Activated CD4-positive, CD25-positive, alpha-beta regulatory T cell treated with anti-CD3 and anti-CD28 coated beads, Interleukin-2, amount 50 U/mL, for 72 hours (primary cell): ENCODE measurements around the gene PAX7.

Experiments used
- DNase-seq: peaks from one replicate; pipeline ENCODE4 v3.0.0; 2021

The PAX7 gene

GRCh38 chr1:18711536-18712251, 81.0 kb downstream of the PAX7 start:
- DNase-seq, result no peak

- DNase-seq, result no peak
Observed at GRCh38 chr1:18712252-18712600, 81.6 kb downstream of the PAX7 start.

GRCh38 chr1:18714404-18715175, 83.9 kb downstream of the PAX7 start:
- no peak for DNase-seq

GRCh38 chr1:18716112-18716784, 85.6 kb downstream of the PAX7 start:
- no peak for DNase-seq

GRCh38 chr1:18716785-18717678, 86.4 kb downstream of the PAX7 start:
- DNase-seq, result no peak

- DNase-seq, result no peak
Observed at GRCh38 chr1:18719786-18720451, 89.3 kb downstream of the PAX7 start.

- DNase-seq, result no peak
Observed at GRCh38 chr1:18721041-18721440, 90.4 kb downstream of the PAX7 start.

GRCh38 chr1:18721776-18722175, 91.1 kb downstream of the PAX7 start:
- no peak for DNase-seq

GRCh38 chr1:18722270-18722669, 91.6 kb downstream of the PAX7 start:
- DNase-seq, result no peak

- DNase-seq, result no peak
Observed at GRCh38 chr1:18723206-18723605, 92.6 kb downstream of the PAX7 start.

- no peak for DNase-seq
Observed at GRCh38 chr1:18723701-18724411, 93.2 kb downstream of the PAX7 start.

- no peak for DNase-seq
Observed at GRCh38 chr1:18724801-18725200, 94.2 kb downstream of the PAX7 start.

GRCh38 chr1:18725231-18725895, 94.7 kb downstream of the PAX7 start:
- no peak for DNase-seq

- no peak for DNase-seq
Observed at GRCh38 chr1:18726368-18726767, 95.7 kb downstream of the PAX7 start.

- DNase-seq, result no peak
Observed at GRCh38 chr1:18727956-18728355, 97.3 kb downstream of the PAX7 start.

GRCh38 chr1:18730321-18730720, 99.7 kb downstream of the PAX7 start:
- DNase-seq, result no peak

- DNase-seq, result no peak
Observed at GRCh38 chr1:18731148-18731547, 100.5 kb downstream of the PAX7 start.

- no peak for DNase-seq
Observed at GRCh38 chr1:18731591-18732235, 101.1 kb downstream of the PAX7 start.

GRCh38 chr1:18732686-18733085, 102.0 kb downstream of the PAX7 start:
- no peak for DNase-seq

GRCh38 chr1:18734001-18734400, 103.4 kb downstream of the PAX7 start:
- no peak for DNase-seq
